D341Med (cell line): ENCODE results near the gene PTPRT.
A peak's percentile ranks its signal among the peaks of the same experiment; 100 is the strongest.

Source experiments
- DNase-seq: peaks from one replicate; pipeline ENCODE4 v3.0.0; 2012; ENCODE audit warnings: low spot score

The PTPRT gene

GRCh38 chr20:42549496-42549895 is 640.2 kb downstream of the PTPRT start:
- no peak for DNase-seq

DNA sequence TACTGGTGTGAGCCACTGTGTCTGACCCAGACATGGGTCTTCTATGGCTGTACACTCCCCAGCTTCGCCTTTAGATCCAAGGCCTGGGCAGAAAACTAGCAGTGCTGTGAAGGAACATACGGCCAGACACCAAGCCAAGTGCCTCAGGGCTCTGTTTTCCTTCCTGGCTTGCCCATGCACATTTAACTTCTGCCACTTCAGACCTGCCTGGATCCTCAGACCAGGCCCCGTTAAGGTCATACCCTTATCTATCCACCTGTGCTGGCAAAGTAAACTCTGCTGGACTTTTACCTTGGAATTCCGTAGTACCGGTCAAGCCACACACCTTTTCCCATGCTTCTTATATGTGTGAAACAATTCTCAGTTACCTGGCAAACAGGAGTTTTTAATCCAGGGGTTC is 644.8 kb downstream of the PTPRT start:
- no peak for DNase-seq

DNA sequence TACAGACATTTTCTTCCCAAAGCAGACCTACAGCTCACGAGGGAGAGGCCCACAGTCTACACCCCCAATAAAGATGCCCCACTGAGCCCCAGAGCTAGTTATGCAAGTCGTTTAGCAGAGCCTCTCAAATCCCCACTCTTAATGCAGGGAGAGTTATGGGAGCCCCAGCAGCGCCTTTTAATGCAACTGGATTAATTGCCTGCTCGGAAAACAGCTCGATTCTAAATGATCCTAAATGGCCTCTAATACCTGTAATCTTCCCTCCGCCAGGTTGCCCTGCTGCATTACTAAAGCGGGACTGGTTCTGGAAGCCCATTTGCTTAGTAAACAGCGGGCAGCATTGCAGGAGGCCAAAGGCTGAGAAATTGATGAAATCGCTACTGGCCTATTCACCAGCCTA is 656.9 kb downstream of the PTPRT start:
- DNase-seq = no peak

- DNase-seq = no peak
Measured at GRCh38 chr20:42531508-42531961, 658.2 kb downstream of the PTPRT start.

DNA sequence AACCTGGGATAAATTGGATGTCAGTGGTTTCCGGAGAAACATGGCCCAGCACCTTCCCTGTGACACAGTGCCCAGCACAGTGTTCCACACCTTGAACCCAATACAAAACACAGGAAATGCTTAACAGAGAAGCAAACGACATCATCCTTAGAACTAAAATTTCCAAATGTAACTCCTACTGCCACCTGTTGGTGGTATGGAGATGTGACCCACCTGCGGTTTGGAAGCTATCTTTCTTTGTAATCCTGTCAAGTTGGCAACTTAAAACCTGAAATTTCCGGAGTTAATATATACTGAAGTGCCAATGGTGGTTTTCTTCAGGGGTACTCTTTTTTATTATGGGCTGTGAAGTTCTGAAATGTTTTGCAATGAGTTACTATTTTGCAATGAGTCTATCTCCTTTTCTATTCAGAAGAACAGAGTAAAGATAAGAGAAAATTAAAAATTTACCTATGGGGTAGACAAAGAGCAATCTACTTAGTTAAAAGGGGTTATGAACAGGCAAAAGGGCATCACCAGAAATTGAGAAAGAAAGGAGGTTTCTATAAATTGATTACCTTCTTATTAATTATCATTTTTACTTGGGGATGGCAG is 658.8 kb downstream of the PTPRT start:
- peak; percentile 60 for DNase-seq

DNA sequence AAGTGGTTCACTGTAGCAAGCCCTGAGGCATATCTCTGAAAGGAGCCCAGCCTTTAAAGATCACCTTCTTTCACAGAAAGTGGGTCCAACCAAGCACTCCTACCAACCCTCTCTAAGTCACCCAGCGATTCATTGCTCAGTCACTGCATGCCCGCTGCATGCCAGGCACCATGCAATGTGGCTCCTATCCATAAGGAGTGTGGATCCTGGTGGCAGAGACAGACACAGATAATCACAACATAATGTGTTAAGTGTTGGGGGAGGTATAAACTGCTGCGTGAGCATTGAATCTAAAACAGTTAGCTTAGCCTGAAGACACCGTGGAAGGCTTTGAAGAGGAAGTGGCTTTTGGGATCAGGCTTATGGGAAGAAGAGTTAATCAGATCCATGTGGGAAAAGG is 659.5 kb downstream of the PTPRT start:
- DNase-seq = peak; percentile 14

- DNase-seq = no peak
Measured at GRCh38 chr20:42524058-42524457, 665.6 kb downstream of the PTPRT start.

DNA sequence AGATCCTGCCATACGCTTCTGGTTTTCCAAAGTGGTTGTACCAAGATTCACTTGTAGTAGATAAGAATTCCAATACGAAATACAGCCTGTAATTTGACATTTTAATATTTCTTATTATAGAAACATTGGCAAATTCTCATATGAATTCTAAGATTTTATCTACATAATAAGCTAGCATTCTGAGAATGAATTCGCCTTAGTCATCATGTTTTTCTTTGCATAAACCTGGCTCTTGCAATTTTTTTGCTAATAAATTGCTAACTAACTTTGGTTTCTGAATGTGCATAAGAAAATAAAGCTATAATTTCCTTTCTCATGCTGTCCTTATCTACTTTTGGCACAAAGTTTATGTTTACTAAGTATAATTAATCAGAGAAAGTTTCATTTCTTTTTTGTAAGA is 673.0 kb downstream of the PTPRT start:
- DNase-seq = no peak

DNA sequence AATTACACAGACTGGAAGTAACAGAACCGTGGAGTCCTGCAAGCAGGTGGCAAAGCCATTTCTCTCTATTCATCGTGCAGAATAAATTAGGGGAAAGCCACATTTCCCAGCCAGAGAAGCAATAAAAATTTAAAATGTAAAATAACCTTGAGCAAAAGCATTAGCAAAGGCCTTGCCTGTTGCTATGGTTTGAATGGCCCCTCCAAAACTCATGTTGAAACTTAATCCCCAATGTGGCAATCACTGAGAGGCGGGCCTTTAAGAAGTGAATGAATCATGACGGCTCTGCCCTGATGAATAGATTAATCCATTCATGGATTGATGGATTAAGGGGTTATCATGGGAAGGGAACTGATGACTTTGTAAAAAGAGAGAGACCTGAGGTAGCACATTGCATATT is 679.0 kb downstream of the PTPRT start:
- no peak for DNase-seq

GRCh38 chr20:42507874-42508273 is 681.8 kb downstream of the PTPRT start:
- DNase-seq = no peak

GRCh38 chr20:42506397-42506796 is 683.3 kb downstream of the PTPRT start:
- DNase-seq = no peak

- no peak for DNase-seq
Measured at GRCh38 chr20:42502591-42502990, 687.1 kb downstream of the PTPRT start.

DNA sequence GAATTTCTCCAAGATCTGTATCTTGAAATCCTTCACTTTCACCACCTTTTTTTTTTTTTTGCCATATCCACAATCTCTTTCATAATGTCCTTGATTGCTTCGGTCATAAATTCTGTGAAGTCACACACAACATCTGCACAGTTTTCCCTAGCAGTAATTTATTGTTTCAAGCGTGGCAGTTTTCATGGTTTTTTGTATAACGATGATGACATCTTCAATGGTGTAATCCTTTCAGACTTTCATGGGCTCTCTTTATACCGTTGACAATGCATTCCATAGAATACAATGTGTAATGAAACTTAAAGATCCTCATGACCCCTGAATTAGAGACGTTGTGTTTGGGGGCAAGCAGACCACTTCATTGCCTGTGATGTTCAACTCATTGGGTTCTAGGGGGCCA is 693.1 kb downstream of the PTPRT start:
- no peak for DNase-seq

DNA sequence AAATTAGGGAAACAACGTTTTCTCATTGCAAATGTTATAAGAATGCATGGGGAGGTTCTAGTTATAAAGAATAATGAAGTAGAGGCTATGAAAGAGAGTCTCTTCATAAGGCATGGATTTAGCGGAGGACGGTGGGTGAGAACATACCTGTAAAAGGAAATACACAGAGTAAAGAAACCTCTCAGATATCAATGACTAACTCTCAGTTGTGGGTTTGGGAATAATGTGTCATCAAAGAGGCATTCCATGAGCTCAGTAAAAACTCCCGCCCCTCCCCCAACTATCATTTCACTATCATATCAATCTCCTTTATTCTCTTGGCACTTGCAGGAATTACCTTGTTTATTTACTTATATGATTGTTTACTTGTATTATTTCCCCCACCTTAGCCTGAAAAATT is 695.4 kb downstream of the PTPRT start:
- no peak for DNase-seq

- no peak for DNase-seq
Measured at GRCh38 chr20:42493001-42493400, 696.7 kb downstream of the PTPRT start.

DNA sequence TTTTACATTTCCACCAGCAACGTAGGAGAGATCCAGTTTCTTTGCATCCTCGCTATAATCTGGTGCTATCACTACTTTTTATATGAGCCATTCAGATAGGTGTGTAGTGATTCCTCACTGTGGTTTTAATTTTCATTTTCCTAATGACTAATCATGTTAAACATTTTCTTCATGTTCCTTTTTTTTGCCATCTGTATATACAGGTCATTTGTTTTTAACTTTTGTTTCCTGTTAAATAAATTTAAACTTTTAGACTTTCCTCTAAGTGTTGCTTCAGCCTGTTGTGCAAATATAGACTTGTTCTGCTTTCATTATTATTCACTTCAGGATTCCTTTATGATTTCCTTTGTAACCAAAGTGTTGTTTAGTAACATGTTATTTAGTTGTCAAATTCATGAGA is 697.4 kb downstream of the PTPRT start:
- DNase-seq = no peak

DNA sequence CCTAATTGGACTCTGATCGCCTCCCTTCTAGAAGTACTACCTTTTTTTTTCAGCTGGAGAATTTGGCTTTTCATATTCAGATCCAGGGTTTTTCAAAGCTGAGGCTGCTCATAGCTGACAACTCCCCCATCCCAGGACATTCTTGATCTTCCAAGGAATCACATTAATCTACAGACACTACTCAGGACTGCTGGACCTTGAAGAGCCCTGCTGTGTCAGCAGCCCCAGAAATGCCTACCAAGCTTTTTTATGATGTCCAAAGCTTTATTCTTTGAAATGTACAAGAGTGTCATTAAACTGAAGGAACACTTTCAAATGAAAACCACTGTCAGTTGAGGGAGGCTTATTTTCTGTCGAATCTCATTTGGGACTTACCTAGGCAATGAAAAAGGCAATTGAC is 704.1 kb downstream of the PTPRT start:
- DNase-seq = no peak

DNA sequence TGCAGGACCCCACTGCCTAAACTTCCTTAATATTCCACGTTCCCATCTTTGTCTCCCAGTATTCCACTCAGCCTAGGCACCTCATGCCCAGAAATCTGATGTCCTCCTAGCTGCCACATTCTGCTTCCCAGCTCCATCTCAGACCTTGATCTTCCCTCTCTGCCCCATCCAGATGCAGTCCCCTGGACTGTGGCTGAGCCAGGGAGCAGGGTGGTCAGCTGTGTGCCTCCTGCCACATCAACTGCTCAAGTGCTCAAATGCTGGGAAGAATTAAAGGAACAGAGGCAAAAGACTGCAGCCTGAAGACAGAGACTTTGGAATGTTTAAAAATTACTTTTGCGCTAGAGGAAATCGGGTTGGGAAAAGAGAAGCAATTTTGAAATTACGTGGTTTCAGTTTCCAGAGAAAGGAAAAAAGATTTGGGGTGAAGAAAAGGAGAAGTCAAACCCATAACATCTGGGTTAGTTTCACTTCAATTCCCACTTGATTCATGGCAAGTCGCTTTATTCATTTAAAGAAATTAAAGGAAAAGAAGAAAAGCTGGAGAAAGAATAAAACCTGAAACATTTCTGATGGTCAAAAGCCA is 704.8 kb downstream of the PTPRT start:
- DNase-seq = no peak

- DNase-seq = no peak
Measured at GRCh38 chr20:42484335-42484734, 705.4 kb downstream of the PTPRT start.

- peak; percentile 63 for DNase-seq
Measured at GRCh38 chr20:42483730-42484303, 705.9 kb downstream of the PTPRT start.

GRCh38 chr20:42482808-42483207 is 706.9 kb downstream of the PTPRT start:
- no peak for DNase-seq

- DNase-seq = no peak
Measured at GRCh38 chr20:42475773-42476172, 713.9 kb downstream of the PTPRT start.

DNA sequence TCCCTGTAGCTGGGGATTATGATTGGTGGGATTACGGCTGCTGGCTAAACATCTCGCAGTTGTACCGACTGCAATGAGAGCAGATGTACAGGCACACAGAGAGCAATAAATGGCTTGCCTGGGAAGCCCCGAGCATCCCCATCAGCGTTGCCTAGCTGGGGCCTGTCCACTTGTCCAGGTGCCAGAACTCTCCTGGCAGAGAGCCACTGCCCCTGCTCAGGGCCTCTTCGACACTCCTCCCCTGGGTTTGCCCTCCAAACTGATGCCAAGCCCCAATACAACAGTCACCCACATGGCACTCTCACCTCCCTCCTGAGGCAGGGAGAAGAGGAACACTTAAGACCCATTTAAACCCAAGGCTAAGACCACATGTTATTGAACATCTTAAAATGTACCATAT is 715.1 kb downstream of the PTPRT start:
- DNase-seq = no peak

GRCh38 chr20:42472198-42472597 is 717.5 kb downstream of the PTPRT start:
- DNase-seq = no peak
